Left kidney (tissue), 8 donors: ENCODE results near the gene PTPRB. TPM values are rescaled to one million over a fixed set of nuclear protein-coding genes. Genes with fewer than 3 reads are reported as not detected.

ENCODE experiments used
- DNase-seq: peaks from one replicate; pipeline ENCODE4 v3.0.0-alpha.2; 2013
- long read RNA-seq, 8 donors: transcript quantifications; one replicate each; lab custom pipeline, GENCODE V29; 2026
- polyA plus RNA-seq: library from polyadenylated mRNA; unstranded; fragments of 120-200 nt; gene quantifications from one replicate; pipeline ENCODE4 v1.2.1, GENCODE V29; 2013; ENCODE audit not compliant: insufficient read length

Gene PTPRB
- polyA plus RNA-seq = 17.9 TPM
- long read RNA-seq, donor 1 = 0 reads
- long read RNA-seq, donor 2 = 0 reads
- long read RNA-seq, donor 3 = 0 reads
- long read RNA-seq, donor 4 = 0 reads
- long read RNA-seq, donor 5 = 0 reads
- long read RNA-seq, donor 6 = 0 reads
- long read RNA-seq, donor 7, partial matches to known transcripts = 0 of 1 reads
- long read RNA-seq, donor 7, other reads (novel, unspliced or antisense) = 0 of 1 reads
- long read RNA-seq, donor 8 = 0 reads

DNA sequence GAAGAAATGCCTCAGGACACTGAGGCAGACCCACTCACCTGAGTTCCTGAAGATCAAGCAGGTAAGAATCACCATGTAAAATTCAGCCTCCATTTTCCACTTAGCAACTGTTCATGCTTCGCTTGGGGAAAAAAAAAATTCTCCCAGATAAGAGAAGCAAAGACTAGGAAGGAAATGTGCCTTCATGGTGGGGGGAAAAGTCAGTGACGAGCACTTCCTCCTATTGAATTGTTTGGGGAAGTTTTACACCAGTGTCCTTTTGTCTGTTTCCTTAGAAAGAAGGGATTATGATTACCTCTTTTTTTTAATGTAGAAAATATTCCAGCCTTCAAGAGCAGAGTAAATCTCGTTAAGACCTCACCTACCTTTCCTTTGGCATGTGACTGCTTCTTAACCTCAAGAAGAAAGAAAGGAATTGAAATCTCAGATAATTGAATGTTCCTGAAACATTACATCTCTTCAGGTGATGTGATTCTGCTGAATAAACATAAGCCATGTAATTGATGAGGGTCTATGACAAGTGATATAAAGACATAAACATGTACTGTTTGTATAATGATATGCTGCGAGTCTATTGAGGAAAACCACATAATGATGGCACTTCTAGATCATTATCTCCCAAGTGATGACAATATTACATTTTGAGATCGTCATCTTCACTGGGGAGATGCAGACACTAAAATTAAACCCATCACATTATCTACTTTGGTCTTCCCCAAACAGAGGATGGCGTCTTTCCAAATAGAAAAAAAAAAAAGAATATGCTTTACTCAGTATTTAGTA, at the start of gene PTPRB:
Gene PTPRB, minus strand, starts transcription at position 127 of the 783 bp plus-strand sequence. Its CDS starts 34 bp downstream, at position 93.
- DNase-seq = no peak

GRCh38 chr12:70686907-70687306, 49.7 kb upstream of the PTPRB start:
- no peak for DNase-seq

GRCh38 chr12:70686299-70686698, 49.1 kb upstream of the PTPRB start:
- DNase-seq = no peak

- DNase-seq = no peak
Observed at GRCh38 chr12:70683976-70684375, 46.7 kb upstream of the PTPRB start.

DNA sequence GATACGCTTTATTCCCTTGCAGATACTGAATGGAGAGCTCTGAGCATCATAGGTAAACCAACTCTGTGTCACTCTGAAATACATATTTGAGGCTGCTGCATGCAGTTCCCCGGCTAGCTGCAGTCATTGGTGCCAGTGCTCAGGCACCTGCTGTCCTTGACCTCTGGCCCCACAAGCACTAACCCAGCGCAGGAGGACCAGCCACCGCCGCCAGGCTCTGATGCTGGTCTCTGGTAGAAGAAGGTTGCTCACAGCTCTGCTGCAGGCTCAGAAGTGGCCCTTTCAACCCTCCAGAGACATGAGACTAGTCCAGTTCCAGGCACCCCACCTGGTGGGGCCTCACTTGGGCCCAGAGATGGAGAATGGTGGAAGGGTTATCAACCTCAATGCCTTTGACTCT, 34.5 kb upstream of the PTPRB start:
- DNase-seq = no peak

- DNase-seq = no peak
Observed at GRCh38 chr12:70670948-70671347, 33.7 kb upstream of the PTPRB start.

DNA sequence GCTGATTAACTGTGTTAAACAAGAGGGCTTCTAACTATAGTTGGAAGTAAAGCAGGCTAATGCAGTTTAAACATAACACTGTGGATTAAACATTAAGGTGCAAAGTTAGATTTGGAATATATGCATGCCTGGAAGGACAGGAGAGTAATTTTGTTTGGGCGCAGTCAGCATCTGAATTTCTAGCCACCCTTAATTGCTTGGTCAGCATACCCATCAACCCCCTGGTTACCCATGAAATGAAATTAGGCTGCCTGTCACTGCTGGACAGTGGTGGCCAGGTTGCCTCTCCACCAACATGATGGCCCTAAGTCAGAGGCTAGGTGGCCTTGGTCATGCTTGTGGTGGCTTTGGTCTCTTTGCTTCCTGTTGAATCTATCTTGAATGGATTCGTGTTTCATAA, 30.0 kb upstream of the PTPRB start:
- no peak for DNase-seq

DNA sequence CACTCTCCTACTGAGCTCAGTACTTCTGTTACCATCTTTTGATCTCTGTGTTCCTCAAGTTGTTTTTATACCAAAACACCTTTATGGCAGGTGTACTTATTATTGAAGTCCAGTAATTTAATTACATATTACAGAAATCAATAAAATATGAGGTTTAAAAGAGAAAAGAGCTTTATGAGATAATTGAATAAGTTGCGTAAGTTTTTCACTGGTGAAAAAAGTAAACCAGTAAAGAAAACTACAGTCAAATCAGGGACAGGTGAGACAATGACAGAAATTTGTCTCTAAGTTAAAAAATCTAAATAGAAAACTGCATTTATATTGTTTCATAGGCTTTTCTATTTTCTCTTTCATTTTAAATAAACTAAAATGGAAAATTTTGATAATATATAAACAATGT, 29.1 kb upstream of the PTPRB start:
- DNase-seq = no peak

DNA sequence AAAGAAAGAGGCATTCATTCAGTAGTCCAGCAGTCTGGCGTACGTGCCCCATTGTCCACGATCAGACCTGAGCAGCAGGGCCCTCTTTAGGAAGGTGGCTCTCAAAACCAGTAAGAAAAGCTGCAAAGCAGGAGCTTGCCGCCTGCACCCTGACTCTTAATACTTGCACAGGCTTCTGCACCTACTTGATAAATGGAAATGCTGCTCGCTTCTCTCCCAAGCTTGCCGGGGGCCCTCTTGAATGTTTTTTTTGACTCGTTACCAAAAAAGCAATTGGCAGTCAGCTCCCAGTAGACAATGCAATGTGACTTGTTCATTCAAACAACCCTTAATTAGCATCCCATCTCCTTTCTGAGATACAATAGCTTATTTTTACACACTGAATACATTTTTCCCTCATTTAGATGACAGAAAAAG, 27.2 kb upstream of the PTPRB start:
- no peak for DNase-seq

DNA sequence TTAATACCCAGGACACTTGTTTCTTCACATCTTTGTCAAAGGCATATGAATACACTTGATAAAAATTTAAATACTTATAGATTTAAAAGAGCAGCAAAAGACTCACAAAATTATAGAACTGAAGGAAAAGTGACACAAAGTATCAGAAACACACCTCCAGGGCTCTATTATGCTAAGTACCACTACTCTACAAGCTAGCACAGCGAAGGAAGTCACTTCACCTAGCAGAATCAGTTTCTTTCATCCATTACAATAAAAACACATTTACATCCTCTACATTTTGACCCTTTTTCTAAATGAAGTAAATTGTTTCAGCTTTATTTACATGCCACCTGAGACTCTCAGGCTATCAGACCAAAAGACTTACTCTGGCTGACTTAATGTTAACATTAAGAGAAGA, 26.6 kb upstream of the PTPRB start:
- DNase-seq = no peak

GRCh38 chr12:70661466-70662161, 24.4 kb upstream of the PTPRB start:
- DNase-seq = no peak

- DNase-seq = no peak
Observed at GRCh38 chr12:70660620-70661219, 23.5 kb upstream of the PTPRB start.

DNA sequence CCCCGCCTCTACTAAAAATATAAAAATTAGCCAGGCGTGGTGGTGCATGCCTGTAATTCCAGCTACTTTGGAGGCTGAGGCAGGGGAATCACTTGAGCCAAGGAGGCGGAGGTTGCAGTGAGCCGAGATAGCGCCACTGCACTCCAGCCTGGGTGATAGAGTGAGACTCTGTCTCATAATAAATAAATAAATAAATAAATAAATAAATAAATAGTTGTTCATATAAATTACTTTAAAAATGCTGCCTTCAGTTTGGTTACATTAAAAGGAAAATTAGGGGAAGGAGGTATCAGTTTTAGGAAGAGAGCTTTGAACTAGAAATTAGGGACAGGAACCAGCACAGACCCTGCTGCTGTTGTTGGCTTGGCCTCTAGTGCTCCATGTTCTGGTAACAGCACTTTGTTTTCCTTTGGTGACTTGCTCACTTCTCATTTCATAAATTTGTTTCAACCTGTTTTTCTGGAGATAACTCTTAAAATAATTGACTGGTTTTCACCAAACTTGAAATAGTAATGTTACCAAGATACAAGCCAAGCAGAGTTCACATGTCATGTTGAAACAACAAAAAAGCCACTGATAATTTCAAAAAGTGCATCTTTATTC, 22.9 kb upstream of the PTPRB start:
- no peak for DNase-seq

GRCh38 chr12:70659077-70659606, 21.9 kb upstream of the PTPRB start:
- no peak for DNase-seq

DNA sequence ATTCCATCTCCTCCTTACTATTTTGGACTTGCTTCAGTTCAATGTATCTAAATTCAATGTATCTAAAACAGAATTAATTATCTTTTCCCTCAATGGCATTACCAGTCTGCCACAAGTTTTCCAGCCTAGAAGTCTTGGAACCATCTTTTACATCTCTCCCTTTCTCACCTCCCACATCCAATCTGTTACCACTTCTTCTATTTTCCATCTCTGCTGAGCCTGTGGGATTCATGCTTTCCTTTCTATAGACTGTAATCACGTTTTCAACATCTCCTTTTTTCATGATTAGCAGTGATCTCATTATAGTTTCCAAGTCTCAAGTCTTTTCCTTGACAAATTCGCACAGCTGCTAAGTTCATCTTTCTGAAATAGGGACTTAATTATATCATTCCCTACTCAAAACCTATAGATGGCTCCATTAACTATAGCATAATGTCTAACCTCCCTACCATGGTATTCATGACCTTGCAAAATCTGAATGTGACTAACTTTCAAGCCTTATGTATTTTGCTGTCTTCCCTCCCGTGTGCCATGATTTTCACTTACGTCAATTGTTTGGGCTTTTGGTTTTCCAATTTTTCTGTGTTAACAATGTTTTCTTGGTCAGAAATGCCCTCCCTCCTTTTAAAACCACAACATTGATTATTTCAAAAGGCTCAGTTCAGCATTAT, 20.5 kb upstream of the PTPRB start:
- no peak for DNase-seq

- no peak for DNase-seq
Observed at GRCh38 chr12:70652451-70652850, 15.2 kb upstream of the PTPRB start.

GRCh38 chr12:70648831-70649230, 11.6 kb upstream of the PTPRB start:
- DNase-seq = no peak

DNA sequence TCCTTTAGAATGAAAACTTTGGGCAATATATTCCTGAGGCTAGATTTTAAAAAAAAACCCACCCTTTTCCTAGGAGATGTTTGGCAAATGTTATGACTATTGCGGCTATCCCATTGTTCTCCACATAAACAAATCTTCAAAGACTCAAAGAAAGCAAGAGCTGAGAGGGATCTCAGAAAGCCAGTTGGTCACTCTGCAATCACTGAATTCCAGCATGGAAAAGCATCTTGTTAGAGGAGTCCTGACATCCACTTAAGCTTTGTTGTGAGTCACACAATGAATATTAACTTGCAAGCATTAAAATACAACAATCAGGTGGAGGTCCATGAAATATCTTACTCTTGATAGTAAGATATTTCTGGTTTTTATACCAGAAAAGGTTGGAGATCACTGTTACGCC, 11.0 kb upstream of the PTPRB start:
- DNase-seq = no peak

- DNase-seq = no peak
Observed at GRCh38 chr12:70646850-70647249, 9.6 kb upstream of the PTPRB start.

DNA sequence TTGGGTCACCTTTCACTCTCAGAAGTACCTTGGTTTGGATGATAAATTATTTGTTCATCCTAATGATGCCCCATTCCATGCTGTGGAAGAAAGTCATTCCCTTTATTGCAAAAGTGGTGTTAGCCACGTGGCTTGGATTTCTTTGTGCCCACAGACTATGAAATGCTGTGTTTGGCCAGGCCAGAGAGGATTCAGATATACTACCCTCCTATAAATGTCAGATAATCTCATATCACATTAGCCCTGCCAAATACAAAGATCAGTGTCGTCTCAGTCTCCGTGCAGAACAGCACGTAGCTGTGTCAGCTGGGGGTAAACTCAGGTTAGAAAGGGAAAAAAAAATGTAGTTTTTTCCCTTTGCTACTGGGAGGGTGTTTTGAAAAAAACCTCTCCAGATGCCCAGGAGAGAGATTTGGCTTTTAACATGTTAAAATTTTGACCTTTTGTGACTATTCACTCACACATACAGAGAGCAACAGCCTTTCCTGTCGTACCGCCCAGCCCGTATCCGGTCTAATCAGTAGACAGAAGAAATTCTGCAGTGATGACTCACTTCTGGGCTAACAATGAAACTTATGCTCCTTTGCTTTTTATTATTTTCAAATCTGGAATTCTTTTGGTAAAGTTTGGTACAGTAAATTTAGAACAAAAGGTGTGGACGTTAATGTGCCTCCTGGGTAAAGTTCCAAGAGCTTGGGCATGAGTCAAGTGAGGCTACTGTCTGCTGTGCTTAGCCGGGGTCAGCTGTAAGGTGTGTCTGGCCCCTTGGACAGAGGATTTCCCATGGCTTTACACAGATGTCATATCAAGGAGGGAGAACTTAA, 8.5 kb upstream of the PTPRB start:
- DNase-seq = peak; percentile 13

GRCh38 chr12:70644861-70645260, 7.6 kb upstream of the PTPRB start:
- no peak for DNase-seq
